Activated naive CD4-positive, alpha-beta T cell (primary cell): Measurements from ENCODE around the gene SYNPO2.
"Not testable (repeated sequence)": the region's sequence is repeated elsewhere in the genome, so short reads cannot be mapped to it uniquely, and the experiment has no call there.

Experiments used
- DNase-seq, 4 experiments: peaks; one replicate each; lab custom pipeline; 2025; lab: John Stamatoyannopoulos, UW

The SYNPO2 gene

GRCh38 chr4:118878507-118878906, 10.1 kb upstream of the SYNPO2 start:
- DNase-seq = not testable (repeated sequence)

- DNase-seq = no peak
These were observed 9.2 kb upstream of the SYNPO2 start for GRCh38 chr4:118879409-118879808.

GRCh38 chr4:118881512-118882146, 7.0 kb upstream of the SYNPO2 start:
- no peak for DNase-seq

GRCh38 chr4:118883861-118884260, 4.8 kb upstream of the SYNPO2 start:
- DNase-seq = no peak

GRCh38 chr4:118884716-118885115, 3.9 kb upstream of the SYNPO2 start:
- no peak for DNase-seq

GRCh38 chr4:118889312-118889691, 648 bp downstream of the SYNPO2 start:
- DNase-seq = no peak

- no peak for DNase-seq
These were observed 5.4 kb downstream of the SYNPO2 start for GRCh38 chr4:118894034-118894433.

- no peak for DNase-seq
These were observed 9.6 kb downstream of the SYNPO2 start for GRCh38 chr4:118898221-118898620.

GRCh38 chr4:118898684-118899138, 10.1 kb downstream of the SYNPO2 start:
- no peak for DNase-seq

- no peak for DNase-seq
These were observed 15.8 kb downstream of the SYNPO2 start for GRCh38 chr4:118904418-118904817.

GRCh38 chr4:118904935-118905334, 16.3 kb downstream of the SYNPO2 start:
- no peak for DNase-seq

GRCh38 chr4:118905566-118905965, 16.9 kb downstream of the SYNPO2 start:
- no peak for DNase-seq

- no peak for DNase-seq
These were observed 20.7 kb downstream of the SYNPO2 start for GRCh38 chr4:118909173-118909956.

- DNase-seq = no peak
These were observed 21.6 kb downstream of the SYNPO2 start for GRCh38 chr4:118910221-118910620.

GRCh38 chr4:118911238-118911703, 22.6 kb downstream of the SYNPO2 start:
- no peak for DNase-seq

GRCh38 chr4:118915468-118915867, 26.8 kb downstream of the SYNPO2 start:
- no peak for DNase-seq

GRCh38 chr4:118916691-118917289, 28.1 kb downstream of the SYNPO2 start:
- DNase-seq = no peak

GRCh38 chr4:118917582-118917981, 28.9 kb downstream of the SYNPO2 start:
- no peak for DNase-seq

GRCh38 chr4:118918388-118918787, 29.7 kb downstream of the SYNPO2 start:
- no peak for DNase-seq

GRCh38 chr4:118920247-118920646, 31.6 kb downstream of the SYNPO2 start:
- no peak for DNase-seq

GRCh38 chr4:118921786-118922185, 33.1 kb downstream of the SYNPO2 start:
- no peak for DNase-seq

GRCh38 chr4:118923891-118924290, 35.2 kb downstream of the SYNPO2 start:
- no peak for DNase-seq

- DNase-seq = no peak
These were observed 39.3 kb downstream of the SYNPO2 start for GRCh38 chr4:118927974-118928373.
